BE2C (cell line): ENCODE data around the gene TNNT3.
"Not testable (repeated sequence)": the region's sequence is repeated elsewhere in the genome, so short reads cannot be mapped to it uniquely, and the experiment has no call there.

Source experiments
- DNase-seq: peaks from one replicate; pipeline ENCODE4 v3.0.0-alpha.2; 2020
- H3K27me3 ChIP-seq: fragments of 250-450 bp; sonication (Bioruptor Pico); 2 replicates; pipeline ENCODE4 v1.5.1; 2020; ENCODE audit warnings: mild to moderate bottlenecking
- H3K36me3 ChIP-seq: fragments of 250-450 bp; sonication (Bioruptor Pico); 2 replicates; pipeline ENCODE4 v1.5.1; 2020; ENCODE audit warnings: mild to moderate bottlenecking
- H3K4me1 ChIP-seq: fragments of 250-450 bp; sonication (Bioruptor Pico); 2 replicates; pipeline ENCODE4 v1.5.1; 2020
- H3K4me3 ChIP-seq: 2 replicates; pipeline ENCODE4 v1.5.1; 2011; ENCODE audit warnings: low read depth, low read length
- H3K9me3 ChIP-seq: fragments of 250-450 bp; sonication (Bioruptor Pico); 2 replicates; pipeline ENCODE4 v1.5.1; 2020
- TF ChIP-seq, protein P1 (sequence below): IDR thresholded peaks from 2 replicates; pipeline ENCODE4 v1.5.1; 2012; ENCODE audit warnings: mild to moderate bottlenecking, low read depth, low read length

Gene TNNT3

DNA sequence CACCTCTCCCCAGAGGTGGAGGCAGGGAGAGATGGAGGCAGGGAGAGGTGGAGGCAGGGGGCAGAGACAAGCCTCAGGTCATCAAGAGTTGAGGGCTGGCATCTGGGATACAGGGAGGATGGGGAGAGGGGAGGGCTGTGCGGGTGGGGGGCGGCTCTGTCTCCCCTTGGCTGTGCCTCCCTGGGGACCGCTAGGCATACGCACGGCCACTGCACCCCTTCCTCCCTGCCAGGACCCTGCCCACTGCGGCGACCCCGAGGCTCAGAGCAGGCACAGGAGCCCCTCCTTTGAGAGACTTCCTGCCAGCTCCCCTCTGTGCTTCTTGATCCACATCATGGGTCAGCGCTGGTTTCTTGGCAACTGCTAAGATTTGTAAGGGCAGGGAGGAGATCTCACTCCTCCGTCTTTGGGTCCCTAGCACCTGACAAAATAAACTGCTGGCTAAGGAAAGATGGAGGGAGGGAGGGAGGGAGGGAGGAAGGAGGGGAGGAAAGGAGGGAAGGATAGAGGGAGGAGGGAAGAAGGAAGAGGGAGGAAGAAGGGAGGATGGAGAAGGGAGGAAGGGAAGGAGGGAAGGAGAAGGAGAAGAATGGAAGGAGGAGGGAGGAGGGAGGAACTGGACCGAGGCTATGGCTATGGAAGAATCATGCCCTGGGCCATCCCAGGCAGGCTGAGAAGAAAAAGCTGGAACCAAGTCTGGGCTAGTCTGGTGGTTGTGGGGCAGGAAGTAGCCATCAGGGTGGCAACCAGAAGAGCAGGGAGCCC, 46.3 kb upstream of the TNNT3 start:
- H3K36me3 ChIP-seq: no peaks in the 10 kb centered on the region
- H3K27me3 ChIP-seq: no peaks in the 10 kb centered on the region
- H3K4me1 ChIP-seq: peaks cover 6% of the 10 kb centered on the region
- DNase-seq: no peak
- no peak overlapping the region for H3K4me3 ChIP-seq
- no peaks in the 10 kb centered on the region for H3K9me3 ChIP-seq
- TF ChIP-seq, protein P1, sequence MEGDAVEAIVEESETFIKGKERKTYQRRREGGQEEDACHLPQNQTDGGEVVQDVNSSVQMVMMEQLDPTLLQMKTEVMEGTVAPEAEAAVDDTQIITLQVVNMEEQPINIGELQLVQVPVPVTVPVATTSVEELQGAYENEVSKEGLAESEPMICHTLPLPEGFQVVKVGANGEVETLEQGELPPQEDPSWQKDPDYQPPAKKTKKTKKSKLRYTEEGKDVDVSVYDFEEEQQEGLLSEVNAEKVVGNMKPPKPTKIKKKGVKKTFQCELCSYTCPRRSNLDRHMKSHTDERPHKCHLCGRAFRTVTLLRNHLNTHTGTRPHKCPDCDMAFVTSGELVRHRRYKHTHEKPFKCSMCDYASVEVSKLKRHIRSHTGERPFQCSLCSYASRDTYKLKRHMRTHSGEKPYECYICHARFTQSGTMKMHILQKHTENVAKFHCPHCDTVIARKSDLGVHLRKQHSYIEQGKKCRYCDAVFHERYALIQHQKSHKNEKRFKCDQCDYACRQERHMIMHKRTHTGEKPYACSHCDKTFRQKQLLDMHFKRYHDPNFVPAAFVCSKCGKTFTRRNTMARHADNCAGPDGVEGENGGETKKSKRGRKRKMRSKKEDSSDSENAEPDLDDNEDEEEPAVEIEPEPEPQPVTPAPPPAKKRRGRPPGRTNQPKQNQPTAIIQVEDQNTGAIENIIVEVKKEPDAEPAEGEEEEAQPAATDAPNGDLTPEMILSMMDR: no peak

- H3K36me3 ChIP-seq, H3K27me3 ChIP-seq, H3K9me3 ChIP-seq, H3K4me3 ChIP-seq, H3K4me1 ChIP-seq, DNase-seq: not testable (repeated sequence)
Measured at GRCh38 chr11:1873813-1874150, 45.7 kb upstream of the TNNT3 start.

DNA sequence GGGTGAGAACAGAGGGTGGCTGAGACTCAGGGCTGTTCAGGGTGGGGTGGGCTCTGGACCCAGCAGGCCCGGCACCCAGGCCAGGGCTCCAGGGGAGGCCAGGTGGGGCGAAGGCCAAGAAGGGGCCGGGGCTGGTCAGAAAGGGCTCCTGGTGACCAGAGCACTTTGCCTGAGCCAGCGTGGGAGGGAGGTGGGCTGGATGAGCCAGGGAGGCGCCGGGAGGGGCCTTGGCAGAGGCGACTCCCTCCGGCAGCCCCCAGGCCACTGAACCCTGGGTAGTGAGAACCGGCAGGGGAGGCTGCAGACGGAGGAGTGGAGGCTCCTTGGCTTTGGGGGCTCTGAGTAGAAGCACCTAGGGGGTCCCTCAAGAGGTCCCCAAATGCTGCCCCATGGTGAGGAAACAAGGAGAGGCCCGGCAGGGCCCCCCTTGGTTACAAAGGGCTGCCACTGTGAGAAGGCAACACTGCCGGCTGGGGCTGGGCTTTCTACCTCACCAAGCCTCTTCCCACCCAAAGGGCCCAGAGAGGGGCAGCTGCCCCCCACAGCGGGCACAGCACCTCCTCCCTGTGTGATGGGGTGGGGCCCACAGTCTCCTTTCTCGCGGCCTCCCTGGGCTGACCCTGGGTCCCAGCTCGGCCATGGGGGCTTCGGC, 44.9 kb upstream of the TNNT3 start:
- DNase-seq: peak; percentile 5
- not testable (repeated sequence) for H3K4me1 ChIP-seq, H3K9me3 ChIP-seq, H3K4me3 ChIP-seq, H3K27me3 ChIP-seq, H3K36me3 ChIP-seq

- TF ChIP-seq, protein P1: no peak
- Histone ChIP-seq H3K36me3 (no peaks in the 10 kb centered on the region), H3K27me3 (no peaks in the 10 kb centered on the region), H3K4me3 (no peak overlapping the region), H3K9me3 (no peaks in the 10 kb centered on the region), H3K4me1 (peaks cover 6% of the 10 kb centered on the region)
- peak; percentile 18 for DNase-seq
Measured at GRCh38 chr11:1875093-1875850, 44.2 kb upstream of the TNNT3 start.

DNA sequence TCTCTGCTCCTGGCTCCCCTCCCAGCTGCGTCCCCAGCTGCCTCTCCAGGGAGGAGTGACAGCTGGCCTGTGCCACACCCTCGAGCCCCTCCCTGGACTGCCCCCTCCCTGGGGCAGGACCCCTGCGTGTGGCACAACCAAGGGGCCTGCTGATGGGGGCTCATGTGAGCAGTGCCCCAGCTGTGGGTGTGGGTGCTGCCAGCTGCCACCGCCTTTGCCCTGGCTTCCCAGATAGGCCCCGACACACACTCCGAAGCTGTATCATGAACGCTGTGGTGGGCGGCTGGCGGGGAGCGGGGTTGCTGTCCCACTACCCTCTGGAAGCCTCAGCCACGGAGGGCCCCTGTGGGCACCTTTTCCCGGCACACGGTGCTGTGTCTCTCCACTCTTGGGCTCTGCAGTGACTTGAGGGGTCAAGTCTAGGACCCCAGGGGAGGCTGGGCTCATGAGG, 43.6 kb upstream of the TNNT3 start:
- H3K4me1 ChIP-seq, H3K9me3 ChIP-seq, H3K27me3 ChIP-seq, H3K4me3 ChIP-seq, H3K36me3 ChIP-seq: not testable (repeated sequence)
- DNase-seq: peak; percentile 19

- H3K4me3 ChIP-seq: peak overlapping the region; percentile 11
- no peaks in the 10 kb centered on the region for H3K36me3 ChIP-seq
- H3K9me3 ChIP-seq: no peaks in the 10 kb centered on the region
- H3K27me3 ChIP-seq: no peaks in the 10 kb centered on the region
- H3K4me1 ChIP-seq: peaks cover 6% of the 10 kb centered on the region
- TF ChIP-seq, protein P1: peak; percentile 64
- DNase-seq: peak; percentile 78
Measured at GRCh38 chr11:1876361-1877063, 43.0 kb upstream of the TNNT3 start.

GRCh38 chr11:1877211-1878136, 42.0 kb upstream of the TNNT3 start:
- no peaks in the 10 kb centered on the region for H3K27me3 ChIP-seq
- TF ChIP-seq, protein P1: no peak
- H3K4me1 ChIP-seq: peaks cover 10% of the 10 kb centered on the region
- H3K36me3 ChIP-seq: no peaks in the 10 kb centered on the region
- DNase-seq: peak; percentile 54
- H3K9me3 ChIP-seq: no peaks in the 10 kb centered on the region
- no peak overlapping the region for H3K4me3 ChIP-seq
